Measurements from ENCODE around the gene FUT8. TPM values are rescaled to one million over a fixed set of nuclear protein-coding genes. Genes with fewer than 3 reads are reported as not detected.
A peak's percentile ranks its signal among the peaks of the same experiment; 100 is the strongest.
"Not testable (repeated sequence)": the region's sequence is repeated elsewhere in the genome, so short reads cannot be mapped to it uniquely, and the experiment has no call there.

Gene FUT8
- polyA plus RNA-seq, 1 experiment: 45.1 TPM

- CTCF ChIA-PET: no interaction called here
These were observed 291.9 kb downstream of the FUT8 start for GRCh38 chr14:65704437-65704836.

GRCh38 chr14:65704850-65705249 is 292.3 kb downstream of the FUT8 start:
- no peaks in the 10 kb centered on the region for H3K9me3 ChIP-seq (ENCODE audit: control insufficient read depth, insufficient read depth, low read length)
- ChIA-PET POLR2A (interaction anchor here (0.6 kb wide), 2 partner anchors 494 to 549 kb away, joined by 3 to 4 read pairs; no protein-coding TSS in a partner anchor), CTCF (no interaction called here)
- no peak overlapping the region for H3K4me3 ChIP-seq (ENCODE audit: low read depth, low read length)
- DNase-seq (ENCODE audit: low read depth, low spot score): no peak
- H3K27me3 ChIP-seq (ENCODE audit: control insufficient read depth, insufficient read depth, low read length): no peaks in the 10 kb centered on the region
- no peak for TF ChIP-seq CTCF (IDR thresholded peaks at IDR 0.05; ENCODE audit: low read depth, low read length)
- H3K27ac ChIP-seq (ENCODE audit: low read depth, low read length): no peak overlapping the region

More at GRCh38 chr14:65704437-65704836, 291.9 kb downstream of the FUT8 start:
- no peak overlapping the region for H3K4me3 ChIP-seq (ENCODE audit: low read depth, low read length)
- no peaks in the 10 kb centered on the region for H3K27me3 ChIP-seq (ENCODE audit: control insufficient read depth, insufficient read depth, low read length)
- POLR2A ChIA-PET: interaction anchor here (0.6 kb wide), 1 partner anchor 493 kb away, joined by 3 read pairs; no protein-coding TSS in a partner anchor
- DNase-seq (ENCODE audit: low read depth, low spot score): peak; percentile 10
- no peak for TF ChIP-seq CTCF (IDR thresholded peaks at IDR 0.05; ENCODE audit: low read depth, low read length)
- no peak overlapping the region for H3K27ac ChIP-seq (ENCODE audit: low read depth, low read length)
- no peaks in the 10 kb centered on the region for H3K9me3 ChIP-seq (ENCODE audit: control insufficient read depth, insufficient read depth, low read length)

- TF ChIP-seq CTCF (IDR thresholded peaks at IDR 0.05; ENCODE audit: low read depth, low read length): no peak
- Histone ChIP-seq H3K27me3 (ENCODE audit: control insufficient read depth, insufficient read depth, low read length) (no peaks in the 10 kb centered on the region), H3K27ac (ENCODE audit: low read depth, low read length) (no peak overlapping the region), H3K4me3 (ENCODE audit: low read depth, low read length) (no peak overlapping the region), H3K9me3 (ENCODE audit: control insufficient read depth, insufficient read depth, low read length) (no peaks in the 10 kb centered on the region)
- CTCF ChIA-PET: interaction anchor here (2.2 kb wide), 1 partner anchor 115 kb away, joined by 8 read pairs; no protein-coding TSS in a partner anchor
- POLR2A ChIA-PET: no interaction called here
- DNase-seq (ENCODE audit: low read depth, low spot score): no peak
These were observed 297.0 kb downstream of the FUT8 start for GRCh38 chr14:65709576-65709975.

GRCh38 chr14:65716813-65717212 is 304.3 kb downstream of the FUT8 start:
- H3K27me3 ChIP-seq (ENCODE audit: control insufficient read depth, insufficient read depth, low read length); H3K27ac ChIP-seq (ENCODE audit: low read depth, low read length); H3K4me3 ChIP-seq (ENCODE audit: low read depth, low read length); POLR2A ChIA-PET; DNase-seq (ENCODE audit: low read depth, low spot score); CTCF ChIA-PET: not testable (repeated sequence)
- peaks cover 11% of the 10 kb centered on the region; the same call in 1 of the 2 replicates for H3K9me3 ChIP-seq (ENCODE audit: control insufficient read depth, insufficient read depth, low read length)

GRCh38 chr14:65717384-65717915 is 304.9 kb downstream of the FUT8 start:
- DNase-seq (ENCODE audit: low read depth, low spot score); H3K27ac ChIP-seq (ENCODE audit: low read depth, low read length); CTCF ChIA-PET; H3K27me3 ChIP-seq (ENCODE audit: control insufficient read depth, insufficient read depth, low read length); H3K4me3 ChIP-seq (ENCODE audit: low read depth, low read length); POLR2A ChIA-PET: not testable (repeated sequence)
- H3K9me3 ChIP-seq (ENCODE audit: control insufficient read depth, insufficient read depth, low read length): peaks cover 11% of the 10 kb centered on the region; the same call in 1 of the 2 replicates

GRCh38 chr14:65718629-65719028 is 306.1 kb downstream of the FUT8 start:
- no peak for DNase-seq (ENCODE audit: low read depth, low spot score)
- Histone ChIP-seq H3K4me3 (ENCODE audit: low read depth, low read length) (no peak overlapping the region), H3K9me3 (ENCODE audit: control insufficient read depth, insufficient read depth, low read length) (peaks cover 11% of the 10 kb centered on the region; the same call in 1 of the 2 replicates), H3K27ac (ENCODE audit: low read depth, low read length) (no peak overlapping the region), H3K27me3 (ENCODE audit: control insufficient read depth, insufficient read depth, low read length) (no peaks in the 10 kb centered on the region)
- ChIA-PET CTCF (no interaction called here), POLR2A (no interaction called here)
- TF ChIP-seq CTCF (IDR thresholded peaks at IDR 0.05; ENCODE audit: low read depth, low read length): no peak
